ENCODE results near the gene TGM2. TPM values are rescaled to one million over a fixed set of nuclear protein-coding genes. Genes with fewer than 3 reads are reported as not detected.

The TGM2 gene
- total and polyA plus RNA-seq, 2 donors (not counting 1 experiment from before 2014, with no cell fraction given): 2.4 to 60.8 TPM

DNA sequence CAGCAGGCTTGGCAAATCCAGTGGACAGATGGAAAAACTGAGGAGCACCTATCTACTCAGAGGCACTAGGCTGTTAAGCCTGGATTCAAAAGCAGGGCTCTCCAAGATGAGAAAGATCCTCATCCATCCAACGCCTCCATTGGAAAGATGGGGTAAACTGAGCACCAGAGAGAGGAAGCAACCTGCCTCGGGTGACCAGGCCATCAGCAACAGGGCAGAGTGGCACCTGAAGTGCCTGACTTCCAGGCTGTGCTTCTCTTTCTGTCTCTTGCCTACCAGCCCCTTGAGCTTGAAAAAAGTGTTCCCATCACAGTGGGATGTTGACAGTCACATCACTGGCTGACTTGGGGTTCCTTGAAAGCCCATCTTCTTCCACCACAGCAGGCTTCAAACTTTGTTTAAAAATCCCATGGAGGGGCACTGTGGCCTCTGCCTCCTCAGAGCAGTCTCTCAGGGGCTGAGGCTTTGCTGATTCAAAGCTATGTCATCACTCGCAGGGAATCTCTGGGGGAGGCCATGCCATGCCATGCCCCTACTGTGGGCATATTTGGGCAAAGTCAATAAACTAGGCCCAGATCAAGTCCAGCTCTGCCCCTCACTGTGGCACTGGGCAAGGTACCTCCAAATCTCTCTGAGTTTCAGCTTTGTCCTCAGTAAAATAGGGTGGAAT lies 44.8 kb upstream of the TGM2 start:
- TF ChIP-seq EZH2 (IDR thresholded peaks at IDR 0.05; ENCODE audit: borderline replicate concordance, insufficient read depth, low read depth, low read length, poor library complexity, severe bottlenecking): no peak
- TF ChIP-seq, protein P1, sequence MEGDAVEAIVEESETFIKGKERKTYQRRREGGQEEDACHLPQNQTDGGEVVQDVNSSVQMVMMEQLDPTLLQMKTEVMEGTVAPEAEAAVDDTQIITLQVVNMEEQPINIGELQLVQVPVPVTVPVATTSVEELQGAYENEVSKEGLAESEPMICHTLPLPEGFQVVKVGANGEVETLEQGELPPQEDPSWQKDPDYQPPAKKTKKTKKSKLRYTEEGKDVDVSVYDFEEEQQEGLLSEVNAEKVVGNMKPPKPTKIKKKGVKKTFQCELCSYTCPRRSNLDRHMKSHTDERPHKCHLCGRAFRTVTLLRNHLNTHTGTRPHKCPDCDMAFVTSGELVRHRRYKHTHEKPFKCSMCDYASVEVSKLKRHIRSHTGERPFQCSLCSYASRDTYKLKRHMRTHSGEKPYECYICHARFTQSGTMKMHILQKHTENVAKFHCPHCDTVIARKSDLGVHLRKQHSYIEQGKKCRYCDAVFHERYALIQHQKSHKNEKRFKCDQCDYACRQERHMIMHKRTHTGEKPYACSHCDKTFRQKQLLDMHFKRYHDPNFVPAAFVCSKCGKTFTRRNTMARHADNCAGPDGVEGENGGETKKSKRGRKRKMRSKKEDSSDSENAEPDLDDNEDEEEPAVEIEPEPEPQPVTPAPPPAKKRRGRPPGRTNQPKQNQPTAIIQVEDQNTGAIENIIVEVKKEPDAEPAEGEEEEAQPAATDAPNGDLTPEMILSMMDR (IDR thresholded peaks at IDR 0.05): no peak
- H3K36me3 ChIP-seq (replicated peaks in 1 of 2; ENCODE audit: control extremely low read depth in 1 of 2, control insufficient read depth in 1 of 2, extremely low read depth in 1 of 2, insufficient read depth in 2 of 2, low read length in 1 of 2): no peaks in the 10 kb centered on the region
- no peak overlapping the region for H3K9ac ChIP-seq (ENCODE audit: low read length)
- Mint-ChIP-seq H3K9me3 (ENCODE audit: insufficient read depth) (no peaks in the 10 kb centered on the region), H3K4me3 (no peak overlapping the region), H3K4me1 (no peaks in the 10 kb centered on the region), H3K27me3 (peaks cover 10% of the 10 kb centered on the region), H3K27ac (no peak overlapping the region)
- H3K79me2 ChIP-seq (ENCODE audit: control insufficient read depth, insufficient read depth, low read length): no peaks in the 10 kb centered on the region
- H3K27me3 ChIP-seq (replicated peaks in 1 of 4; ENCODE audit: control extremely low read depth in 1 of 4, control insufficient read depth in 3 of 4, insufficient read depth in 4 of 4, low read length in 3 of 4): peaks cover 0 to 17% (median 0%) of the 10 kb centered on the region in 4 experiments
- no peaks in the 10 kb centered on the region for H3K4me1 ChIP-seq (ENCODE audit: control insufficient read depth in 2 of 2, insufficient read depth in 2 of 2, low read length in 2 of 2)
- intact Hi-C loops (cut with micrococcal nuclease): no loop called here
- POLR2A ChIA-PET: no interaction called here
- H3K9me3 ChIP-seq (ENCODE audit: control extremely low read depth in 1 of 3, control insufficient read depth in 2 of 3, insufficient read depth in 1 of 3, low read length in 2 of 3): no peaks in the 10 kb centered on the region
- H2AFZ ChIP-seq (ENCODE audit: insufficient read depth, low read depth, low read length, poor library complexity, severe bottlenecking): no peak overlapping the region
- WGBS (ENCODE audit: insufficient coverage): 97% methylated on average over 3 of the region's 3 CpGs
- no peak overlapping the region for H3K27ac ChIP-seq (ENCODE audit: low read length in 2 of 2)
- no peak for ATAC-seq (ENCODE audit: low read depth)
- H3K4me2 ChIP-seq (replicated peaks; ENCODE audit: low read depth, low read length, poor library complexity, severe bottlenecking): no peak overlapping the region
- H4K20me1 ChIP-seq (ENCODE audit: control insufficient read depth, insufficient read depth, low read length, poor library complexity, severe bottlenecking): no peaks in the 10 kb centered on the region
- H3K4me3 ChIP-seq (ENCODE audit: control extremely low read depth in 1 of 5, extremely low read depth in 1 of 5, insufficient read depth in 1 of 5, low read depth in 2 of 5, low read length in 4 of 5): no peak overlapping the region
- CTCF ChIA-PET: interaction anchor here (1.1 to 7.3 kb wide), 2 partner anchors 12 to 153 kb away, joined by 5 to 66 read pairs; no protein-coding TSS in a partner anchor
- no peak for DNase-seq

DNA sequence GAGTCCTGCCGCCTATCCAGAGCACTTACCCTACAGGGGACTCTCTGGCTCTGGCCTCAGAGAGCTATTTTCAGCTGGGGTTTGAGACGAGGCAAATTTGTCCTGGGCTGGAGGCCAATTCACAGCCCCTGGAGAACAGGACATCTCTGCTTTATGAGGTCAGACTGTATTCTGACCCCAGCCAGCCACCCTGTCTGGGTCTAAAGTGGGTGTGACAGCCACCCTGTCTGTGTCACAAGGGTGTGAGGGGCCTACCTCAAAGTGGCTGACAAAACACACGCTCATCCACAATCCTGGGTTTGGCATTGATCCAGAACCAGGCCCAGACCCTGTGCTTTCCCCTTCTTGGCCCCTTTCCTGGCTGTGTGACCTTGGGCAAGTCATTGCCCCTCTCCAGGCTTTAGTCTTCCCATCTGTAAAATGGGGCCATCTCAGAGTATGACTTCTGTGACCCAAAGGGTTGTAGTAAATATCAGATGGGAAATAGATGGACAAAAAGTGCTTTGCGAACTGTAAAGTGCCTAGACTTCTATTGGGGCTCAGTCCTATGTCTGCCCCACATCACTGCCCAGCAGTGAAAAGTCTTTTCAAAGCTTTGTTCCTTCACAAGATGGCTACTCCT lies 44.1 kb upstream of the TGM2 start:
- no peak for ATAC-seq (ENCODE audit: low read depth)
- Histone ChIP-seq H3K79me2 (ENCODE audit: control insufficient read depth, insufficient read depth, low read length) (no peaks in the 10 kb centered on the region), H3K27me3 (replicated peaks in 1 of 4; ENCODE audit: control extremely low read depth in 1 of 4, control insufficient read depth in 3 of 4, insufficient read depth in 4 of 4, low read length in 3 of 4) (peaks cover 0 to 17% (median 0%) of the 10 kb centered on the region in 4 experiments), H3K9ac (ENCODE audit: low read length) (no peak overlapping the region), H4K20me1 (ENCODE audit: control insufficient read depth, insufficient read depth, low read length, poor library complexity, severe bottlenecking) (no peaks in the 10 kb centered on the region), H3K36me3 (replicated peaks in 1 of 2; ENCODE audit: control extremely low read depth in 1 of 2, control insufficient read depth in 1 of 2, extremely low read depth in 1 of 2, insufficient read depth in 2 of 2, low read length in 1 of 2) (no peaks in the 10 kb centered on the region), H2AFZ (ENCODE audit: insufficient read depth, low read depth, low read length, poor library complexity, severe bottlenecking) (no peak overlapping the region), H3K4me3 (ENCODE audit: control extremely low read depth in 1 of 5, extremely low read depth in 1 of 5, insufficient read depth in 1 of 5, low read depth in 2 of 5, low read length in 4 of 5) (no peak overlapping the region), H3K27ac (ENCODE audit: low read length in 2 of 2) (no peak overlapping the region), H3K4me1 (ENCODE audit: control insufficient read depth in 2 of 2, insufficient read depth in 2 of 2, low read length in 2 of 2) (no peaks in the 10 kb centered on the region), H3K4me2 (replicated peaks; ENCODE audit: low read depth, low read length, poor library complexity, severe bottlenecking) (no peak overlapping the region), H3K9me3 (ENCODE audit: control extremely low read depth in 1 of 3, control insufficient read depth in 2 of 3, insufficient read depth in 1 of 3, low read length in 2 of 3) (no peaks in the 10 kb centered on the region)
- peaks cover 10% of the 10 kb centered on the region for H3K27me3 Mint-ChIP-seq
- no peak for DNase-seq
- TF ChIP-seq, protein P1 (IDR thresholded peaks at IDR 0.05): no peak
- TF ChIP-seq EZH2 (IDR thresholded peaks at IDR 0.05; ENCODE audit: borderline replicate concordance, insufficient read depth, low read depth, low read length, poor library complexity, severe bottlenecking): no peak
- ChIA-PET CTCF (interaction anchor here (7.3 kb wide), 1 partner anchor 13 kb away, joined by 66 read pairs; no protein-coding TSS in a partner anchor), POLR2A (no interaction called here)
- no peak overlapping the region for H3K27ac Mint-ChIP-seq
- H3K4me3 Mint-ChIP-seq: no peak overlapping the region
- no peaks in the 10 kb centered on the region for H3K9me3 Mint-ChIP-seq (ENCODE audit: insufficient read depth)
- H3K4me1 Mint-ChIP-seq: no peaks in the 10 kb centered on the region
- intact Hi-C loops (cut with micrococcal nuclease): no loop called here
- WGBS (ENCODE audit: insufficient coverage): 73% methylated on average over 3 of the region's 4 CpGs
